Activated effector memory CD4-positive, alpha-beta T cell treated with anti-CD3 and anti-CD28 coated beads, Interleukin-2, amount 50 U/mL, for 16 hours (primary cell): ENCODE data around the gene FGA.
"Not testable (repeated sequence)": the region's sequence is repeated elsewhere in the genome, so short reads cannot be mapped to it uniquely, and the experiment has no call there.

Experiments used
- DNase-seq: peaks from one replicate; pipeline ENCODE4 v3.0.0-alpha.2; 2020

Gene FGA

GRCh38 chr4:154606728-154607723, 16.5 kb upstream of the FGA start:
- no peak for DNase-seq

- DNase-seq = no peak
Observed at GRCh38 chr4:154604696-154605200, 14.2 kb upstream of the FGA start.

- no peak for DNase-seq
Observed at GRCh38 chr4:154603033-154603943, 12.7 kb upstream of the FGA start.

GRCh38 chr4:154602404-154603020, 12.0 kb upstream of the FGA start:
- no peak for DNase-seq

- no peak for DNase-seq
Observed at GRCh38 chr4:154597798-154598774, 7.5 kb upstream of the FGA start.

- DNase-seq = not testable (repeated sequence)
Observed at GRCh38 chr4:154597281-154597680, 6.7 kb upstream of the FGA start.

GRCh38 chr4:154595807-154596206, 5.3 kb upstream of the FGA start:
- DNase-seq = no peak

- not testable (repeated sequence) for DNase-seq
Observed at GRCh38 chr4:154594343-154594742, 3.8 kb upstream of the FGA start.

GRCh38 chr4:154593868-154594267, 3.3 kb upstream of the FGA start:
- no peak for DNase-seq

GRCh38 chr4:154591890-154592289, 1.3 kb upstream of the FGA start:
- no peak for DNase-seq

- no peak for DNase-seq
Observed at GRCh38 chr4:154589296-154590197, 995 bp downstream of the FGA start.

GRCh38 chr4:154588198-154588597, 2.3 kb downstream of the FGA start:
- no peak for DNase-seq

- no peak for DNase-seq
Observed at GRCh38 chr4:154586296-154587033, 4.1 kb downstream of the FGA start.

- no peak for DNase-seq
Observed at GRCh38 chr4:154585369-154586018, 5.0 kb downstream of the FGA start.

GRCh38 chr4:154584259-154584658, 6.3 kb downstream of the FGA start:
- DNase-seq = no peak

- DNase-seq = no peak
Observed at GRCh38 chr4:154583677-154584076, 6.9 kb downstream of the FGA start.

- DNase-seq = no peak
Observed at GRCh38 chr4:154583230-154583629, 7.3 kb downstream of the FGA start.

- DNase-seq = no peak
Observed at GRCh38 chr4:154582723-154583122, 7.8 kb downstream of the FGA start.

- no peak for DNase-seq
Observed at GRCh38 chr4:154579927-154580326, 10.6 kb downstream of the FGA start.
